Kidney (tissue), 14 donors: ENCODE data around the gene EMILIN3. TPM values are rescaled to one million over a fixed set of nuclear protein-coding genes. Genes with fewer than 3 reads are reported as not detected.

Source experiments
- DNase-seq, 5 donors: peaks; one replicate each; pipeline ENCODE4 v3.0.0-alpha.2; 2013 to 2020
- FAIRE-seq: peaks from 2 replicates; lab custom pipeline; 2012; peaks lifted over from hg19 to GRCh38; lab: Jason Lieb, UNC
- H3K27ac ChIP-seq, 2 donors: one replicate each; pipeline ENCODE4 v1.7.0; 2013; ENCODE audit warnings: low read depth in 2 of 2, low read length in 2 of 2, inconsistent platforms in 1 of 2
- H3K27me3 ChIP-seq: one replicate; pipeline ENCODE4 v1.7.1; 2013; ENCODE audit warnings: low read length, inconsistent platforms; ENCODE audit not compliant: control insufficient read depth, insufficient read depth
- H3K36me3 ChIP-seq, 3 donors: one replicate each; pipeline versions ENCODE4 v1.7.0 to v1.7.1; 2013; ENCODE audit warnings: low read length in 3 of 3, control low read depth in 1 of 3, inconsistent platforms in 1 of 3; ENCODE audit not compliant: insufficient read depth in 3 of 3, control insufficient read depth in 2 of 3
- H3K4me1 ChIP-seq, 3 donors: one replicate each; pipeline versions ENCODE4 v1.7.0 to v1.7.1; 2013; ENCODE audit warnings: low read length in 3 of 3, inconsistent platforms in 1 of 3, low read depth in 1 of 3; ENCODE audit not compliant: control insufficient read depth in 2 of 3, insufficient read depth in 2 of 3
- H3K4me3 ChIP-seq, 3 donors: one replicate each; pipeline versions ENCODE4 v1.7.0 to v1.8.1; 2013; ENCODE audit warnings: low read length in 3 of 3, control low read depth in 1 of 3, inconsistent platforms in 1 of 3
- H3K9ac ChIP-seq, 3 donors: one replicate each; pipeline versions ENCODE4 v1.7.0 to v1.7.1; 2013; ENCODE audit warnings: low read length in 3 of 3, control low read depth in 1 of 3, inconsistent platforms in 1 of 3
- H3K9me3 ChIP-seq, 3 donors: one replicate each; pipeline versions ENCODE4 v1.7.0 to v1.7.1; 2013; ENCODE audit warnings: low read length in 3 of 3, control low read depth in 1 of 3, inconsistent platforms in 1 of 3; ENCODE audit not compliant: control insufficient read depth in 2 of 3, insufficient read depth in 1 of 3
- CTCF ChIP-seq: IDR thresholded peaks from 3 replicates; pipeline ENCODE4 v1.5.1; 2012; ENCODE audit warnings: mild to moderate bottlenecking, moderate library complexity, borderline replicate concordance; ENCODE audit not compliant: insufficient read depth; ENCODE audit errors: extremely low read depth
- intact Hi-C: fragments of 100-400 bp; cut with DNase I; formaldehyde crosslinking; loops from one replicate; pipeline ENCODE4 v1.11.1; 2022
- polyA plus RNA-seq: library from polyadenylated mRNA; stranded (reverse); fragments of 350-450 nt; fragmentation: Illumina TruSeq; extraction: RNeasy Lipid Tissue Mini Kit (QIAGEN cat#74804); gene quantifications from one replicate; pipeline ENCODE4 v1.2.3, GENCODE V29; 2014; ENCODE audit warnings: low read depth, low replicate concordance; ENCODE audit not compliant: insufficient read depth
- total RNA-seq: library from RNA; stranded (reverse); fragmentation: NEBNext Ultra II Directional; extraction: Animal tissue kit (Norgen Biotek cat#: 25700); gene quantifications from one replicate; pipeline ENCODE4 v1.2.1, GENCODE V29; 2021
- donor health status: control.
- donor health status: control.
- donor health status: control.
- donor health status: control.
- donor health status: control.
- donor health status: DM: yes; HTN: yes; CAD: no.
- donor health status: Normal renal cell carcinoma (clear cell type).

Gene EMILIN3
- total and polyA plus RNA-seq, 2 donors from 2014 or later = 0.32 to 0.50 TPM

GRCh38 chr20:41408156-41408794 is 41.7 kb upstream of the EMILIN3 start:
- H3K36me3 ChIP-seq = peaks cover 7 to 72% (median 23%) of the 10 kb centered on the region in 3 donors
- H3K9me3 ChIP-seq = no peaks in the 10 kb centered on the region
- no peaks in the 10 kb centered on the region for H3K27me3 ChIP-seq
- H3K27ac ChIP-seq = no peak overlapping the region
- FAIRE-seq (no peak), DNase-seq (no peak)
- no peak overlapping the region for H3K9ac ChIP-seq
- intact Hi-C loops = no loop called here
- TF ChIP-seq CTCF = no peak
- H3K4me1 ChIP-seq = no peaks in the 10 kb centered on the region
- no peak overlapping the region for H3K4me3 ChIP-seq

- FAIRE-seq = no peak
Measured at GRCh38 chr20:41407607-41408006, 41.0 kb upstream of the EMILIN3 start.

GRCh38 chr20:41406896-41407444 is 40.4 kb upstream of the EMILIN3 start:
- TF ChIP-seq CTCF = no peak
- Histone ChIP-seq H3K9me3 (no peaks in the 10 kb centered on the region), H3K9ac (no peak overlapping the region), H3K27ac (no peak overlapping the region), H3K4me1 (no peaks in the 10 kb centered on the region), H3K36me3 (peaks cover 7 to 64% (median 18%) of the 10 kb centered on the region in 3 donors), H3K27me3 (no peaks in the 10 kb centered on the region), H3K4me3 (no peak overlapping the region)
- DNase-seq (no peak), FAIRE-seq (no peak)
- intact Hi-C loops = no loop called here

More at GRCh38 chr20:41407607-41408006, 41.0 kb upstream of the EMILIN3 start:
- H3K9ac ChIP-seq = no peak overlapping the region
- no peaks in the 10 kb centered on the region for H3K27me3 ChIP-seq
- H3K27ac ChIP-seq = no peak overlapping the region
- peaks cover 7 to 70% (median 21%) of the 10 kb centered on the region in 3 donors for H3K36me3 ChIP-seq
- intact Hi-C loops = no loop called here
- TF ChIP-seq CTCF = no peak
- DNase-seq = no peak
- H3K4me3 ChIP-seq = no peak overlapping the region
- no peaks in the 10 kb centered on the region for H3K9me3 ChIP-seq
- H3K4me1 ChIP-seq = no peaks in the 10 kb centered on the region
